ENCODE measurements around the gene BOD1.

The BOD1 gene

GRCh38 chr5:173620784-173621183, 4.3 kb upstream of the BOD1 start:
- Histone ChIP-seq H3K27me3 (replicated peaks in 2 of 5; ENCODE audit: control insufficient read depth in 4 of 5, insufficient read depth in 5 of 5, low read length in 4 of 5) (peaks cover 0 to 2% (median 0%) of the 10 kb centered on the region in 5 experiments), H3K27ac (ENCODE audit: insufficient read depth in 1 of 2, low read depth in 1 of 2, low read length in 2 of 2, poor library complexity in 1 of 2, severe bottlenecking in 2 of 2) (no peak overlapping the region), H3K4me1 (ENCODE audit: control extremely low read depth in 1 of 4, control insufficient read depth in 4 of 4, insufficient read depth in 4 of 4, low read length in 3 of 4) (peaks cover 0 to 5% (median 3%) of the 10 kb centered on the region in 4 experiments), H3K9me3 (ENCODE audit: control extremely low read depth in 1 of 5, control insufficient read depth in 4 of 5, insufficient read depth in 2 of 5, low read depth in 1 of 5, low read length in 4 of 5) (no peaks in the 10 kb centered on the region), H3K4me3 (ENCODE audit: control insufficient read depth in 1 of 7, extremely low read depth in 1 of 7, insufficient read depth in 4 of 7, low read depth in 2 of 7, low read length in 6 of 7) (no peak overlapping the region), H3K36me3 (ENCODE audit: control insufficient read depth in 4 of 4, insufficient read depth in 4 of 4, low read length in 3 of 4) (no peaks in the 10 kb centered on the region)
- ChIA-PET CTCF (interaction anchor here (1.1 to 9.9 kb wide), 4 partner anchors 263 to 367 kb away, joined by 3 to 112 read pairs (median 6); no protein-coding TSS in a partner anchor), POLR2A (no interaction called here)
- no peak for DNase-seq
- WGBS (ENCODE audit: insufficient coverage) = 78% methylated on average over 3 of the region's 3 CpGs

GRCh38 chr5:173618927-173619519, 2.6 kb upstream of the BOD1 start:
- DNase-seq = peak; percentile 58 to 79 (median 68)
- WGBS (ENCODE audit: insufficient coverage) = 0% methylated on average over 2 of the region's 7 CpGs
- H3K9me3 ChIP-seq (ENCODE audit: control extremely low read depth in 1 of 5, control insufficient read depth in 4 of 5, insufficient read depth in 2 of 5, low read depth in 1 of 5, low read length in 4 of 5) = no peaks in the 10 kb centered on the region
- no peak overlapping the region for H3K27ac ChIP-seq (ENCODE audit: insufficient read depth in 1 of 2, low read depth in 1 of 2, low read length in 2 of 2, poor library complexity in 1 of 2, severe bottlenecking in 2 of 2)
- POLR2A ChIA-PET = no interaction called here
- peak overlapping the region in 1 of 7 experiments; percentile 4 for H3K4me3 ChIP-seq (ENCODE audit: control insufficient read depth in 1 of 7, extremely low read depth in 1 of 7, insufficient read depth in 4 of 7, low read depth in 2 of 7, low read length in 6 of 7)
- H3K27me3 ChIP-seq (replicated peaks in 2 of 5; ENCODE audit: control insufficient read depth in 4 of 5, insufficient read depth in 5 of 5, low read length in 4 of 5) = peaks cover 0 to 2% (median 0%) of the 10 kb centered on the region in 5 experiments
- H3K36me3 ChIP-seq (ENCODE audit: control insufficient read depth in 4 of 4, insufficient read depth in 4 of 4, low read length in 3 of 4) = peaks cover 0 to 7% (median 0%) of the 10 kb centered on the region in 4 experiments
- peaks cover 10 to 23% (median 15%) of the 10 kb centered on the region in 4 experiments for H3K4me1 ChIP-seq (ENCODE audit: control extremely low read depth in 1 of 4, control insufficient read depth in 4 of 4, insufficient read depth in 4 of 4, low read length in 3 of 4)
- CTCF ChIA-PET = interaction anchor here (0.8 to 9.9 kb wide), 14 partner anchors 8 to 692 kb away, joined by 3 to 112 read pairs (median 5); no protein-coding TSS in a partner anchor

GRCh38 chr5:173615884-173616576, 420 bp downstream of the BOD1 start:
- ChIA-PET POLR2A (interaction anchor here (0.6 to 1.1 kb wide), 2 partner anchors 272 to 314 kb away, joined by 3 to 5 read pairs; partner anchors contain the start of gene CPEB4), CTCF (interaction anchor here (0.7 to 9.9 kb wide), 13 partner anchors 9 to 695 kb away, joined by 3 to 112 read pairs (median 3); partner anchors contain the start of gene CPEB4)
- 0% methylated on average over 37 of the region's 55 CpGs for WGBS (ENCODE audit: insufficient coverage)
- peak; percentile 76 to 89 (median 87) for DNase-seq
- peak overlapping the region; percentile 78 to 91 (median 85) for H3K4me3 ChIP-seq (ENCODE audit: control insufficient read depth in 1 of 7, extremely low read depth in 1 of 7, insufficient read depth in 4 of 7, low read depth in 2 of 7, low read length in 6 of 7)
- peak overlapping the region in 1 of 2 experiments; percentile 83 for H3K27ac ChIP-seq (ENCODE audit: insufficient read depth in 1 of 2, low read depth in 1 of 2, low read length in 2 of 2, poor library complexity in 1 of 2, severe bottlenecking in 2 of 2)
- no peaks in the 10 kb centered on the region for H3K9me3 ChIP-seq (ENCODE audit: control extremely low read depth in 1 of 5, control insufficient read depth in 4 of 5, insufficient read depth in 2 of 5, low read depth in 1 of 5, low read length in 4 of 5)
- H3K36me3 ChIP-seq (ENCODE audit: control insufficient read depth in 4 of 4, insufficient read depth in 4 of 4, low read length in 3 of 4) = peaks cover 9 to 36% (median 22%) of the 10 kb centered on the region in 4 experiments
- H3K4me1 ChIP-seq (ENCODE audit: control extremely low read depth in 1 of 4, control insufficient read depth in 4 of 4, insufficient read depth in 4 of 4, low read length in 3 of 4) = peaks cover 10 to 24% (median 17%) of the 10 kb centered on the region in 4 experiments
- no peaks in the 10 kb centered on the region for H3K27me3 ChIP-seq (replicated peaks in 2 of 5; ENCODE audit: control insufficient read depth in 4 of 5, insufficient read depth in 5 of 5, low read length in 4 of 5)

GRCh38 chr5:173614591-173614990, 1.9 kb downstream of the BOD1 start:
- peak overlapping the region in 2 of 7 experiments; percentile 9 to 29 for H3K4me3 ChIP-seq (ENCODE audit: control insufficient read depth in 1 of 7, extremely low read depth in 1 of 7, insufficient read depth in 4 of 7, low read depth in 2 of 7, low read length in 6 of 7)
- DNase-seq = no peak
- POLR2A ChIA-PET = no interaction called here
- H3K27me3 ChIP-seq (replicated peaks in 2 of 5; ENCODE audit: control insufficient read depth in 4 of 5, insufficient read depth in 5 of 5, low read length in 4 of 5) = no peaks in the 10 kb centered on the region
- H3K36me3 ChIP-seq (ENCODE audit: control insufficient read depth in 4 of 4, insufficient read depth in 4 of 4, low read length in 3 of 4) = peaks cover 16 to 51% (median 30%) of the 10 kb centered on the region in 4 experiments
- CTCF ChIA-PET = interaction anchor here (0.7 to 9.9 kb wide), 3 partner anchors 9 to 358 kb away, joined by 3 to 112 read pairs (median 8); partner anchors contain the start of gene CPEB4
- H3K27ac ChIP-seq (ENCODE audit: insufficient read depth in 1 of 2, low read depth in 1 of 2, low read length in 2 of 2, poor library complexity in 1 of 2, severe bottlenecking in 2 of 2) = peak overlapping the region in 1 of 2 experiments; percentile 20
- H3K9me3 ChIP-seq (ENCODE audit: control extremely low read depth in 1 of 5, control insufficient read depth in 4 of 5, insufficient read depth in 2 of 5, low read depth in 1 of 5, low read length in 4 of 5) = no peaks in the 10 kb centered on the region
- WGBS (ENCODE audit: insufficient coverage) = 100% methylated on average over 2 of the region's 7 CpGs
- H3K4me1 ChIP-seq (ENCODE audit: control extremely low read depth in 1 of 4, control insufficient read depth in 4 of 4, insufficient read depth in 4 of 4, low read length in 3 of 4) = peaks cover 10 to 24% (median 17%) of the 10 kb centered on the region in 4 experiments

GRCh38 chr5:173613433-173614159, 2.9 kb downstream of the BOD1 start:
- peaks cover 20 to 61% (median 37%) of the 10 kb centered on the region in 4 experiments for H3K36me3 ChIP-seq (ENCODE audit: control insufficient read depth in 4 of 4, insufficient read depth in 4 of 4, low read length in 3 of 4)
- no peak overlapping the region for H3K27ac ChIP-seq (ENCODE audit: insufficient read depth in 1 of 2, low read depth in 1 of 2, low read length in 2 of 2, poor library complexity in 1 of 2, severe bottlenecking in 2 of 2)
- 98% methylated on average over 7 of the region's 8 CpGs for WGBS (ENCODE audit: insufficient coverage)
- H3K27me3 ChIP-seq (replicated peaks in 2 of 5; ENCODE audit: control insufficient read depth in 4 of 5, insufficient read depth in 5 of 5, low read length in 4 of 5) = no peaks in the 10 kb centered on the region
- no peak for DNase-seq
- ChIA-PET CTCF (interaction anchor here (0.6 to 1.5 kb wide), 2 partner anchors 359 to 389 kb away, joined by 5 read pairs; no protein-coding TSS in a partner anchor), POLR2A (no interaction called here)
- no peaks in the 10 kb centered on the region for H3K9me3 ChIP-seq (ENCODE audit: control extremely low read depth in 1 of 5, control insufficient read depth in 4 of 5, insufficient read depth in 2 of 5, low read depth in 1 of 5, low read length in 4 of 5)
- no peak overlapping the region for H3K4me3 ChIP-seq (ENCODE audit: control insufficient read depth in 1 of 7, extremely low read depth in 1 of 7, insufficient read depth in 4 of 7, low read depth in 2 of 7, low read length in 6 of 7)
- peaks cover 10 to 24% (median 17%) of the 10 kb centered on the region in 4 experiments for H3K4me1 ChIP-seq (ENCODE audit: control extremely low read depth in 1 of 4, control insufficient read depth in 4 of 4, insufficient read depth in 4 of 4, low read length in 3 of 4)

GRCh38 chr5:173612948-173613347, 3.5 kb downstream of the BOD1 start:
- POLR2A ChIA-PET = no interaction called here
- CTCF ChIA-PET = interaction anchor here (1.5 kb wide), 1 partner anchor 360 kb away, joined by 5 read pairs; no protein-coding TSS in a partner anchor
- H3K36me3 ChIP-seq (ENCODE audit: control insufficient read depth in 4 of 4, insufficient read depth in 4 of 4, low read length in 3 of 4) = peaks cover 21 to 67% (median 41%) of the 10 kb centered on the region in 4 experiments
- 85% methylated on average over 3 of the region's 3 CpGs for WGBS (ENCODE audit: insufficient coverage)
- DNase-seq = no peak
- H3K9me3 ChIP-seq (ENCODE audit: control extremely low read depth in 1 of 5, control insufficient read depth in 4 of 5, insufficient read depth in 2 of 5, low read depth in 1 of 5, low read length in 4 of 5) = no peaks in the 10 kb centered on the region
- H3K4me3 ChIP-seq (ENCODE audit: control insufficient read depth in 1 of 7, extremely low read depth in 1 of 7, insufficient read depth in 4 of 7, low read depth in 2 of 7, low read length in 6 of 7) = no peak overlapping the region
- no peak overlapping the region for H3K27ac ChIP-seq (ENCODE audit: insufficient read depth in 1 of 2, low read depth in 1 of 2, low read length in 2 of 2, poor library complexity in 1 of 2, severe bottlenecking in 2 of 2)
- no peaks in the 10 kb centered on the region for H3K27me3 ChIP-seq (replicated peaks in 2 of 5; ENCODE audit: control insufficient read depth in 4 of 5, insufficient read depth in 5 of 5, low read length in 4 of 5)
- peaks cover 10 to 24% (median 17%) of the 10 kb centered on the region in 4 experiments for H3K4me1 ChIP-seq (ENCODE audit: control extremely low read depth in 1 of 4, control insufficient read depth in 4 of 4, insufficient read depth in 4 of 4, low read length in 3 of 4)
